IPS-NIHi7 (cell line): ENCODE results near the gene FFAR1.
A peak's percentile ranks its signal among the peaks of the same experiment; 100 is the strongest.

Experiments used
- DNase-seq: peaks from one replicate; pipeline ENCODE4 v3.0.0; 2012; ENCODE audit warnings: mixed read lengths; ENCODE audit errors: extremely low spot score

The FFAR1 gene, protein sequence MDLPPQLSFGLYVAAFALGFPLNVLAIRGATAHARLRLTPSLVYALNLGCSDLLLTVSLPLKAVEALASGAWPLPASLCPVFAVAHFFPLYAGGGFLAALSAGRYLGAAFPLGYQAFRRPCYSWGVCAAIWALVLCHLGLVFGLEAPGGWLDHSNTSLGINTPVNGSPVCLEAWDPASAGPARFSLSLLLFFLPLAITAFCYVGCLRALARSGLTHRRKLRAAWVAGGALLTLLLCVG (N-terminal part only)

GRCh38 chr19:35347171-35347929 lies at the start of gene FFAR1:
Gene FFAR1, plus strand, starts transcription at chr19:35347902. Its CDS starts 3,650 bp downstream, at chr19:35351552.
- DNase-seq, result no peak

DNA sequence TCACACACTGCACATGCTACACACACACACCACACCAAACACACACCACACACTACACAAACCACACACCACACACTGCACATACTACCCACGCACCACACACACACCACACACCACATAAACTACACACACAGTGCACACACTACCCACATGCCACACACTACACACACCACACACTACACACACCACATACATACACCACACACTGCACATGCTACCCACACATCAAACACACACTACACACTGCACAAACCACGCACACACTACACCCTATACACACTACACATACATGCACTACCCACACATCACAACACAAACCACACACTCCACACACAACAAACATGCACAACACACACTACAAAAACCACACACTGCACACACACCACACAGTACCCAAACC lies 49.8 kb upstream of the FFAR1 start:
- DNase-seq, result no peak

GRCh38 chr19:35298561-35298972 lies 49.1 kb upstream of the FFAR1 start:
- no peak for DNase-seq

DNA sequence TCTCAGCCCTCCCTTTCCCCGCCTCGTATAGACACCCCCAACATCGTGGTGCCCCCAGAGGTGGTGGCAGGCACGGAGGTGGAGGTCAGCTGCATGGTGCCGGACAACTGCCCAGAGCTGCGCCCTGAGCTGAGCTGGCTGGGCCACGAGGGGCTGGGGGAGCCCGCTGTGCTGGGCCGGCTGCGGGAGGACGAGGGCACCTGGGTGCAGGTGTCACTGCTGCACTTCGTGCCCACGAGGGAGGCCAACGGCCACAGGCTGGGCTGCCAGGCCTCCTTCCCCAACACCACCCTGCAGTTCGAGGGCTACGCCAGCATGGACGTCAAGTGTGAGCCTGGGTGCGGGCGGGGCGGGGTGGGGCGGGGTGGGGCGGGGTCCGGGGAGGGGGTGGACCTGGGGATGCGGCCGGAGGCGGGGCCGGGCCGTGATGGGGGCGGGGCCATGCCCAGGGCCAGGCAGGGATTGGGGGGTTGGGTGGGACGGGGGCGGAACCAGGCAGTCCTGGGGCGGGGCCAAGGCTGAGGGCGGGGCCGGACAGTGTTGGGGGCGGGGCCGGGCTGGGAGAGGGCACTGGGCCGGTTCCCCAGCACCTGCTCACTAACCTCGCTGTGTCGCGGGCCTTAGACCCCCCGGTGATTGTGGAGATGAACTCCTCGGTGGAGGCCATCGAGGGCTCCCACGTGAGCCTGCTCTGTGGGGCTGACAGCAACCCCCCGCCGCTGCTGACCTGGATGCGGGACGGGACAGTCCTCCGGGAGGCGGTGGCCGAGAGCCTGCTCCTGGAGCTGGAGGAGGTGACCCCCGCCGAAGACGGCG lies 48.0 kb upstream of the FFAR1 start:
- peak; percentile 94 for DNase-seq

DNA sequence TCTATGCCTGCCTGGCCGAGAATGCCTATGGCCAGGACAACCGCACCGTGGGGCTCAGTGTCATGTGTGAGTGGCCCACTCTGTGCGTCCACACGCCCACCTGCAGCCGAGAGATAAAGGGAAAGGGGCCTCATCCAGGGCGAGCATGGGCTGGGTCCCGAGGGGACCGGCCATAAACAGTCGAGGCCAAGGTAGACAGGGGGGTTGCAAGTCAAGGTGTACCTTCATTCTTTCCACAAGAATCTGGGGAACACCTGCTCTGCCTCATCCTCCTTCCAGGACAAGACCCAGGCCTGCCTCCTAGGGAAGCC lies 47.4 kb upstream of the FFAR1 start:
- DNase-seq, result no peak

DNA sequence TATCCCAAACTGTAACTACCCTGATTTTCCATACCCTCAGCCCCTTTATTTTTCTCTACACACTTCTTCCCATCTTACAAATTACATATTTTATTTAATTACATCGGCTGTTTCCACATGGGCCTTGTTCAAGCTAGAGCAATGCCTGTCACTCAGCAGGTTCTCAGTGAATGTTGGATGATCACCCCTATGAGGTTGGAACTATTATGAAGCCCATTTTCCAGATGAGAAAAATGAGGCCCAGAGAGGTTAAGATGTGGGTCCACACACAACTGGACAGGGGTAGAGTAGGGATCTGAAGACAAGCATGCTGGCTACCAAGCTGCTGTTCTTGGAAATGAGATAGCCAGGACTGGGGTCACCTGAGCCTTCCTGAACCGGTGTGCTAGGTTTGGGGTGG lies 45.7 kb upstream of the FFAR1 start:
- DNase-seq, result no peak

GRCh38 chr19:35302446-35302845 lies 45.3 kb upstream of the FFAR1 start:
- DNase-seq, result no peak

DNA sequence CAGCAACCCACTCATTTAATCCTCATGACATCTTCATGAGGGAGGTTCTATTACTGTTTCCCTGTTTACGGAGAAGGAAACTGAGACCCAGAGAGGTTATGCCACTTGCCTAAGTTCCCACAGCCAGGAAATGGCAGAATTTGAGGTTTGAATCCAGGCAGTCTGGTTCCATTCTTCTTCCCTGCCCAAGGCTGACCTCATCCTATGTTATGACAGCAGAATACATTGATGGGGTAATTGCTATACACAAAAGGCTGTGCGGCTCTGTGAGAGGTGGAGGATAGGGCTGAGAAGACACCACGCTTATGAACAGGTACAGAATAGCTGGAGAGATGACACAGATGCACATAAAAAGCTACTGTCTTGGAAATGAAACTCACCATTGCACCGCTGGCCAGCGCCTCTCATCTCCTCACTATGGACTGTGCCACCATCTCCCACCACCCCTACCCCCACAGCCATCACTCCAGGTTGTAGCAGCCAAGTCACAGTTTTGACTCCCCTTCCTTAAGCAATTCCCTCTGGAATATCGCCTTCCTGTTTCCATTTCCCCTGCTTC lies 44.3 kb upstream of the FFAR1 start:
- no peak for DNase-seq

GRCh38 chr19:35304036-35304435 lies 43.7 kb upstream of the FFAR1 start:
- no peak for DNase-seq

GRCh38 chr19:35305181-35305580 lies 42.5 kb upstream of the FFAR1 start:
- DNase-seq, result no peak

DNA sequence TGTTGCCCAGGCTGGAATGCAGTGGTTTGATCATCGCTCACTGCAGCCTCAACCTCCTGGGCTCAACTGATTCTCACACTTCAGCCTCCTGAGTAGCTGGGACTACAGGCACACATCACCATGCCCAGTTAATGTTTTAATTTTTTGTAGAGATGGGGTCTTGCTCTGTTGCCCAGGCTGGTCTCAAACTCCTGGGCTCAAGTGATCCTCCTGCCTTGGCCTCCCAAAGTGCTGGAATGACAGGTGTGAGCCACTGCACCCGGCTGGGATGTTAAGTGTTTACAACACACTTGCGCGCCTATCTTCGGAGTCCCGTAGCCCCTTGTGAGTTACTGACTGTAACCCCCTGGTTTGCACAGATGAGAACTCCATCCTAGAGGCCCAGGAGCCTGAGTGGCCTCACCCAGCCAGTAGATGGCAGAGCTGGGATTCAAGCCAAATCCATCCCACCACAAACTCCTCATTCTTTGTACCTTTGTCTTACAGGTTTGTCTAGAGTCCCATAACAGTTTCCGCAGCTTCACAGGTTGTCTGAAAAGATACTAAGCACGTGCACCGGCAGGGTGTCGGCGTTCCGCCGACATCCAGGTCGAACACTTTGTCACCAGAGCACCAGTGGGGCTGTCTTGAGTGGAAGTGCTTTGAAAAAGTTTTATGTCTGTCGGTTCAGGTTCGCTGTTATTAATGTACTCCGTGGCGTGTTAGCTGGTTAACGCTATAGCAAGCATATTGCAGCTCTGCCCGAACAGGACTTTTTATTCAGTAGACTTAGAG lies 41.0 kb upstream of the FFAR1 start:
- peak; percentile 81 for DNase-seq

GRCh38 chr19:35307931-35308330 lies 39.8 kb upstream of the FFAR1 start:
- no peak for DNase-seq

DNA sequence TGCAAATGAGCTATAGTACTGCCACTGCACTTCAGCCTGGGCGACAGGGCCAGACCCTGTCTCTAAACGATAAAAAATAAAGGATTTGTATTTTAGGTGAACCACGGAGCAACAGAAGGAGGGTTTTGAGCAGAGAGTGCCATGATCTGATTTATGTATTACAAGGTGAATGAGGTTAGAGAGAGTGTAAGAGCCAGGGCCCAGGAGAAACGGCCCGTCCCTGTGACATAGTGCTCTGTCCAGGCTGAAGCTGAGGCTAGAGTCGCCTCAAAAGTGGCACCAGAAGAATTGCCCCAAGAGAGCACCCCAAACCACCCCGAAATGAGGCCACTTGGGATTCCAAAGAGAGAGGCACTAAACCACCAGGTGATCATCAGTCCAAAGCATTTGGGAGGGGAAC lies 38.8 kb upstream of the FFAR1 start:
- DNase-seq, result no peak

DNA sequence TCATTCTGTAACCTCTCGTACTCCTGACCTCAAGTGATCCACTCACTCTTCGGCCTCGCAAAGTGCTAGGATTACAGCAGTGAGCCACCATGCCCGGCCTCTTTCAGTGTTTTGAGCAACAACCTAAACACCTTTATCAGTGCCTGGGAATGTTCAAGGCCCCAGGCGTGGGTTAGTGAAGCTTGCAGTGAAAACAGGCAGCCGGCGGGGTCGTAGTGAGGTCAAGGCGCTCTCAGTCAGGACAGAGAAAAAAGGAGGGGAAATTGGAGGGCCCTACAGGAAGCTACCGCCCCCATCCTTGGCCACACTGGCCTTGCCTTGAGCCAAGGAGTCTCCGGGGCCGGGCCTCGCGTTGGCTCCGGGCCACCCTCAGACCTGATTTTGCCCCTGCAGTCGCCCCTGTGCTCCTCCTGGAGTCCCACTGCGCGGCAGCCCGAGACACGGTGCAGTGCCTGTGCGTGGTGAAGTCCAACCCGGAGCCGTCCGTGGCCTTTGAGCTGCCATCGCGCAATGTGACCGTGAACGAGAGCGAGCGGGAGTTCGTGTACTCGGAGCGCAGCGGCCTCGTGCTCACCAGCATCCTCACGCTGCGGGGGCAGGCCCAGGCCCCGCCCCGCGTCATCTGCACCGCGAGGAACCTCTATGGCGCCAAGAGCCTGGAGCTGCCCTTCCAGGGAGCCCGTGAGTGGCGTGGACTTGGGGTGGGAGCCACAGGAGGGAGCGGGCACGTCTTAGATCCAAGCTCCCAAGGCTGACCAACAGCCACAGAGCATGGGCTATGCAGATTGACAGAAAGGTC lies 38.0 kb upstream of the FFAR1 start:
- DNase-seq, result no peak

- no peak for DNase-seq
These were observed 37.4 kb upstream of the FFAR1 start for GRCh38 chr19:35310331-35310730.

- no peak for DNase-seq
These were observed 36.8 kb upstream of the FFAR1 start for GRCh38 chr19:35310811-35311465.

DNA sequence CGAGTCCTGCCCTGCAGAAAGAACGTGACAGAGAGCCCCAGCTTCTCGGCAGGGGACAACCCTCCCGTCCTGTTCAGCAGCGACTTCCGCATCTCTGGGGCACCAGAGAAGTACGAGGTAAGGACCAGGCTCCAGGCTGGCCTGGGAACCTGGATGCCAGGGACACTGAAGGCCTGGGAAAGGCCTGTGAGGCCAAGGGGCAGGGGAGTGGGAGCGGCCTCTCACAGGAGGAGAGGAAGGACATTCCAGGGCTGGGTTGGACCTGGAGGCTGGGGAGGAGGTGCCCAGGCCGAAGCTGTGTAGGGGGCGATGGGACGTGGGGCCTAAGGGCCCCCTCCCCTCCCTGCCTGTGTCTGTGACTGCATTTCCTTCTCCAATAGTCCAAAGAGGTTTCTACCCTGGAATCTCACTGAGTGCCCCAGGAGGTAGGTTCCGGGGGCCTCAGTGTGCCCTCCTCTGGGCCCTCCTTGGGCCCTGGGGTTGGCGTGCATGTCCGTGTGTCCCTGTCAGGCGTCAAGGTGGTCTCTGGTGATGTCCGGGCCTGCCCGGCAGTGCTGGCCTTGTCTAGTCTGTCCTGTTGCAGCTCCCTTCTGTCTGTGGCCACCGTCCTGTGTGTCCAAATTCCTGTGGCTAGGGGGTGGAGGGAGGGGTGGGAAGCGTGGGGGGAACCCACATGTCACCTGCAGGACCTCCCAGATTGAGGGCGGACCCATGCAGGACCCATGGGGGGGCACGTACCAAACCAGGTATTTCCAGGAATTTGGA lies 35.6 kb upstream of the FFAR1 start:
- DNase-seq, result no peak

GRCh38 chr19:35313587-35313986 lies 34.1 kb upstream of the FFAR1 start:
- no peak for DNase-seq

DNA sequence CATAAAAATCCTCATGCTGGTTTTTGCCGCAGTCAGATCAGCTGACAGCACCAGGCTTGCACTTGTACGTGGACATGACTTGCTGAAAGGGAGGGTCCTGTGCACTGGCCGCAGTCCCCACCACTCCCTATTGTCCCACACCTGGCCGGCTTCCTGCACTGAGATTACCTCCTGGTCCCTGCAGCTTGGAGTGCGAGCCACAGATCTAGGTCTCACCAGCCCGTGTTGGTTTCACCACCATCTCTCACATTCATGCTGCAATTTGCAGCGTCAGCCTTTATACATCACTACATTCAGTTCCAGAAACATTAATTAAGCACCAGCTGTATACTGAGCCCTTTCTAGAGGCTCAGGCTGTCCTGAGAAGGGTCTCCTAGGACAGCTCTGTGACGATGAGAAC lies 33.7 kb upstream of the FFAR1 start:
- DNase-seq, result no peak
